ENCODE data around the gene TSPAN11. TPM values are rescaled to one million over a fixed set of nuclear protein-coding genes. Genes with fewer than 3 reads are reported as not detected.

Gene TSPAN11
- total RNA-seq, 1 donor from 2014 or later: 1.4 TPM

DNA sequence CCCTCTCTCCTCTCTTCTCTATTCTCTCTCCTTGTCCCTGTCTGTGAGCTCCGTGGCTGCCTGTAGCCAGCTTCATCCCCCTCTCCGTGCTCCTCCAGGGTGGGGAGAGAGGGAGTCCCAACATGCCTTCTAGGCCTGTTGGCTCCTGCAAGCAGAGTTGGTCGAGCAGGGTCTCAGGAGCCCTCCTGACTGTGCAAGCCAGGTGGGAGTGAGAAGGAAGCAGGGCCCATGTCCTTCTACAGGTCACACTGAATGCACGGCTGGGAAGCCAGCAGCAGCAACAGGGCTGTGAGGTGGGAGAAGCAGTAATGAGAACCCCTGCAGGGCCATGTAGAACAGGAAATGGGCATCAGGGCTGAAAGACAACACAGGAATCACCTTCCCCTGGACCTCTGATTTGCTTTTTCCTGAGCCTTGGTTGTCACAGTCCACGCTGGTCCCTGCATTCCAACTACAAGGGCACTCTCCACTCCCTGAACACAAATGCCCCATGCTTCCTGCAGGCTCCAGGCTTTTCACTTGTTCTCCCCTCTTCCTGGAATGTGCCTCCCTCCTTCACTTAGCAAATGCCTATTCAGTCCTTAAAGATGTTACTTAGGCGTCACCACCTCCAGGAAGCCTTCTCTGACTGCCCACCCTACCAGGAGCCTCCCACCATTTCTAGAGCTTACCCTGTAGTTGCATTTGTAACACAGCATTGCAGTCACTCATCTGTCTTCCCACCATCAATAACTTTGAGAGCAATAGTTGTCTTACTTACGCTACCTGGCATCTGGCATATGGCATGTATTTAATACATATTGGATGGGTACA lies 51.2 kb downstream of the TSPAN11 start:
- no peak for DNase-seq (ENCODE audit: low spot score)

DNA sequence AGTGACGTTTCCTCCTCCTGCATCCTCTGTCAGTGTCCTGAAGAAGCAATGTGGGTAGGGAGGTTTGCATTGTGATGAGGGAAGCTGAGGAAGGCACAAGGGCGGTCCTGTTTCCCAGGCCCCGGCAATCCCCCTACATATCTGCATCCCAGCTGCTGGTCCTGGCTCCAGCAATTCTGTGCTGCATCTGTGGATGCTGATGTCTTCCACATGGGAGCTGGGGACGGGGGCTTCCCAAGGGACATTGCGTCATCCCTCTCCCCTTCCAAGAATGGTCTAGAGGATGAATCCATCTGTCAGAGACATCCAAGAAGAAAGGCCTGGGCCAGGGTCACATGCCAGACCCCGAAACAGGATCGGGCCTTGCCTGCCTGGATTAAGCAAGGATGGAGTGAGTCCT lies 52.1 kb downstream of the TSPAN11 start:
- no peak for DNase-seq (ENCODE audit: low spot score)

DNA sequence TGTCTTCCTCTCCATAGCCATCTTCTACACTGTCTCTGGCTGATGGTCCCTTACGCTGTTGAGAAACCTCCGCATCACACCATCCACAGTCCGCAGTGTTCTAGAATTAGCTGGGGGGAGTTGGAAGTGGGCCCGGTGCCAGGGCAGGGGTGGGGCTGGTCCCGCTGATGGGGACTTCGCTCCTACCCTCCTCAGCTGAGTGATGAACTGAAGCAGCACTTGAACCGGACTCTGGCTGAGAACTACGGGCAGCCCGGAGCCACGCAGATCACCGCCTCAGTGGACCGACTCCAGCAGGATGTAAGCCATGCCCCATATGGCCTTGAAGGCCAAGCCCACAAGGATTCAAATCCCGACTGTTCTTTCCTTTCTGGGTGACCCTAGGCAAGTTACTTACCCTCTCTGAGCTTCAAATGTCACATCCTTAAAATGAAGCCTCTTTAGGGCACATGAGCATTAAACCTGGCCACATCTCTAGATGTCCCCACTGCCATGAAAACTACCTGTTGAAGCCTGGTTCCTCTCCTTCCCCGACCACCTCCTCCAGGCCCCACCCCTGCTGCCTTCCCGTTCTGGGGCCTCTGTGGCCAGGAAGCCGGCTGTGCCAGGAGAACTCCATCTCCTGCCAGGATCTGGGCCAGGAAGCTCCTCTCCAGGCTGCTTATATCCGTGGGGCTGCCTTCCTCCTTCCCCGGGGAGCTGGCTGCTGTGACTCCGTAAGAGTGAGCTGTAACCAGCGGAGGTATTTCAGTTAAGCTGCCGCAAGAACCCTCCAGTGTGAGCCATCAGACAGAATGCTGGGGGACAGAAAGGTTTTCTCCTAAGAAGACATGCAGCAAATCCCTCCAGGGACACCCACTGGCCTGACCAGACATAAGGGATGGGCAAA lies 53.1 kb downstream of the TSPAN11 start:
- DNase-seq (ENCODE audit: low spot score): no peak

DNA sequence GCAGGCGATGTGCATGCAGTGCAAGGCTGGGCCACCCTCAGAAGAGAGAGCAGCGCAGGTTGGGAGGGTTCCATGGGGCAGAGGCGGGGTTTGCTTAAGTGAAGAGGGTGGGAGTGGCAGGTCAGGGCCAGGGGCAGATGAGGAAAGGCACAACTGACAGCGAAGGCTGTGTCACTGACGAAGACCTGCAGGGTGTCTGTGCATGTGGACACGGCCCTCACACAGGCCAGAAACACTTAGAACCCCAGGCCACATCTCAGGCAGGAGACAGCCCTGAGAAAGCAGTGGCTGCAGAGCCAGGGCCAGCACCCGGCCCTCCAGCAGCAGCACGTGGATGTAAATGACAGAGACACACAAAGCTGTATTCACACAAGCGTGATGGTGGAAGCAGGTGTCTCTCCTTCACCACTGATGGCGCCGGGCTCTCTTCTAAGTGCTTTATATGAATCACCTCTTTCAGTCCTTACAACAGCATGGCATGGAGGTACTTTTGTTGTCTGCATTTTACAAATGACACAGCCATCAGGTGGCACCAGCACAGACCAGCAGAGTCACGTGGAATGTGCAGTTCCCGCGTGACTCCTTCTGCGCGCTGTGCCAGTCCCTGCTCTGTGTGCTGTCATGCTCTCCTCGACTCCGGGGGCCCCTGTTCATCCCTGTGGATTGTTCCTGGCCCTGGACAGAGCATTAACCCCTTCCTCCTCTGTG lies 54.6 kb downstream of the TSPAN11 start:
- no peak for DNase-seq (ENCODE audit: low spot score)

DNA sequence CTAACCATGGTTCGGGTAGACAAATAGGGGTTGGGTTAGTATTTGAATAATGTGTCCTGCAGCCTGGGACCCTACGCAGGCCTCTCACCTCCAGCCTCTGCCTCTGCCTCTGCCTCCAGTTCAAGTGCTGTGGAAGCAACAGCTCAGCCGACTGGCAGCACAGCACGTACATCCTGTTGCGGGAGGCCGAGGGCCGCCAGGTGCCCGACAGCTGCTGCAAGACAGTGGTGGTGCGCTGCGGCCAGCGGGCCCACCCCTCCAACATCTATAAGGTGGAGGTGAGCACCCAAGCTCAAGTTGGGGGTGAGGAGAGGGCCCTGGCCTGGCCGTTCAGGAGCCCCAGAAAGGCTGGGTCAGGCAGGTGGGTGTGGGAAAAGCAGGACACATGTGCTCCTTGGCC lies 55.9 kb downstream of the TSPAN11 start:
- no peak for DNase-seq (ENCODE audit: low spot score)

DNA sequence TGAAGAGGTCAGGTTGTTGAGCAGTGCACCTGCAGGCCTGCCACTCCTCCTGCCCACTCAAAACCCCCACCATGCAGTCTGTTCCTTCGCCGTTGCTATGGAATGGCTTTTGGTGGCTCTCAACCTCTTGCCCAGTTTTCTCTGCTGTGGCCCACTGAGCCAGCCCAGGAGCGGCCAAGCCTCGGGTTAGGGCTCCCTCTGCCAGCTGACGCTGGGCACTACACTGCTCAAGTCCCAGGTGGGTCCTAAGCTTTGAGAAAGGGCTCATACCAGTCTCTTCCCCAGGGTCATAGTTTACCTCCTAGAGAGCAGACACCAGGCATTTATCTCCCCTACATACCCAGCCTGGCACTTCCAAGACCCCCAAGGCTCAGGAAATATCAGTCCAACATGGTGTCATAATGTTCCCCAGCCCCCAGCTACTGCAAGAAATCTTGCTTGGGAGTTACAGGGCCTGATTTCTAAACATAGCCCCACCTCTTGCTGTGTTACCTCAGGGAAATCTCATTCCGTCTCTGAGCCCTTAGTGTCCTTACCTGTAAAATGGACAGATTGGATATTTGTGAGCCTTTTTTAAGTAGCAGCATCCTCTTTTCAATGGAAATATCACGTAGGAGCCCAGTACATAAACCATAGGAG lies 59.4 kb downstream of the TSPAN11 start:
- DNase-seq (ENCODE audit: low spot score): no peak

DNA sequence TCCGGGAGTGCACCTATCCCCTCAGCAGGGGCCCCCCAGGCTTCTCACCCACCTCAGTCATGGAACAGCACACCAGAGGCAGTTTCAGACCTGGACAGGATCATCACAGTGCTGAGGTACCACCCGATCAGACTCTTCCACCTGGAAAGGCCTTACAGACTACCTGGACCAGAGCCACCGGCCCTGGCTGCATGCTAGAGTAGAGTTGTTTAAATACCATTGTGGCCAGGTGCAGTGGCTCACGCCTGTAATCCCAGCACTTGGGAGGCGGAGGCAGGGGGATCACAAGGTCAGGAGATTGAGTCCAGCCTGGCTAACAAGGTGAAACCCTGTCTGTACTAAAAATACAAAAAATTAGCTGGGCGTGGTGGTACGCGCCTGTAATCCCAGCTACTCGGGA lies 61.5 kb downstream of the TSPAN11 start:
- DNase-seq (ENCODE audit: low spot score): no peak

DNA sequence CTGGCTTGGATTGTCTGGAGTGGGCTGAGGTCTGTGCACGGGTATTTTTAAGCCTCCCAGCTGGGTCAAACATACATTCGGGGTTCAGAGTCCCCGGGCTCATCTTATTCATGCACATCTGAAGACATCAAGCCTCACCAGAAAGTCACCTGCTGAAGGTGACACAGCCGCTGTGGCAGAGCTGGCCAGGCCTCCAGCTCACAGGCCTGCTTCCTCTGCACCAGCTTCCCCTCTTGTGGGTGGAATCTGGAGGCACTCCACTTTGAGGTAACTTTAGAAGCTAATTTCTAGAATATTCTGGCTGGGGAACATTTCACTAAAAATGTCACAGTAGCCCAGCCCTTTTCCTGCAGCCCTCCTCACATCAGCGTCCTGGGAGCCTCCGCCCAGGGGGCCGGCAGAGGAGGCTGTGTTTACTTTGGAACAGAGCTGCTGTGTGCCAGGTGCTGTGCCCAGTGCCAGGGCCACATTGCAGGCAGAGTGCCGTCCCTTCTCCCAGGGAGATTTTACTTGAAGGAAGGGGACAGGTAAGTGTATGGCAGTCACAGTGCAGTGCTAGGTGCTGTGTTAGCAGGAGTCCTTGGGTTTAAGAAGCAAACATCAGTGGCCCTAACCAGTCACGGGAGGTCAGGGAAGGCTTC lies 62.2 kb downstream of the TSPAN11 start:
- no peak for DNase-seq (ENCODE audit: low spot score)

DNA sequence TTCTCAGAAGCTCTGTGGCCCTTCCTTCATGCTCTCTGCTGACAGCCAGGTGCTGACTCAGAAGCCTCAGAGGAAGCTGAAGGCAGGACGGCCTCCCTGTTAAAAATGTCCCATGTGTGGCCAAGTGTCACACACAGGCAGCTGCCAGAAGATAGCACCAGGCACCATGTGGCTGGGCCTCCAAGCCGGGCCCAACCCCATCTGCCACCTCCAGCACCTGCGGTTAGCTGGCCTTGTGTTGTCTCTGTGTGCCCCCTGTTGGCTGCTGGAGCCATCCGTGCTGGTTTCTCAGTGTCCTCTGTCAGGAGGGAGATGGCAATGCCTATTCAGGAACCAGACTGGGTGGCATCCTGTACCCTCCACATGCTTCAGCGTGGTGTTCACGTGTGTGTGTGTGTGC lies 63.2 kb downstream of the TSPAN11 start:
- no peak for DNase-seq (ENCODE audit: low spot score)

DNA sequence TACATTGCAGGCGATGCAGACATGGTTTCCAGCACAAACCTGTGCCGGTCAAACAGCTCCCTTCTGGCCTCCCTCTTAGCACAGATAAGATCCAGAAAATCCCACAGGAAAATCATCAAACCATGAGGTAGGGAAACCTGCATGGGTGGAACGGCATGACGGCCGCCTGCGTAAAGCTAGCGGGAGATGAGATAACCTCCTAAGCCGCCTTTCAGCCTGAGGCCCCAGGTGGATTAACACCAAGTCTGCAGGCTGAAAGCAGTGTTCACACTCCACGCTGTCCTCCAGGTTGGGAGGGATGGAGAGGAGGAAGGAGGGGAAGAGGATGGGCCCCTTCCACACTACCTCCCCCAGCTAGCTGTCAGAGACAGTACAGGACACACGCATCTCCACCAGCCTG lies 63.8 kb downstream of the TSPAN11 start:
- DNase-seq (ENCODE audit: low spot score): no peak

DNA sequence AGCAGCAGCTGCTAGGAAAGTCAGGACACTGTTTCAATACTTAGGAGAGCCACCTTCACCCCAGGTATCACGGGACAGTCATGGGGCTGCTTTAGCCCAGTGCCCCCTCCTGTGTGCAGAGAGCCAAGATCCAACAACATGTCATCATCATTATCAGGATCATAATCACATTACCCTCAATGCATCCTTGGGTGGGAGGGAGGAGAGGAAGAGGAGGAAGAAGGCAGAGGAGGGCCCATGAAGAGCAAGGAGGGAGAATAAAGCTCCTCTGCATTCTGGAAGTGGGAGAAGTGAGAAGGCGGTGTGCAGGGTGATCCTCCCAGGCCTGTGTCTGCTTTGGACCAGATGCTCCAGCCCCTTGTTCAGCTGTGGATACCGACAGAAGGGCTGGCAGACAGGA lies 64.2 kb downstream of the TSPAN11 start:
- no peak for DNase-seq (ENCODE audit: low spot score)

DNA sequence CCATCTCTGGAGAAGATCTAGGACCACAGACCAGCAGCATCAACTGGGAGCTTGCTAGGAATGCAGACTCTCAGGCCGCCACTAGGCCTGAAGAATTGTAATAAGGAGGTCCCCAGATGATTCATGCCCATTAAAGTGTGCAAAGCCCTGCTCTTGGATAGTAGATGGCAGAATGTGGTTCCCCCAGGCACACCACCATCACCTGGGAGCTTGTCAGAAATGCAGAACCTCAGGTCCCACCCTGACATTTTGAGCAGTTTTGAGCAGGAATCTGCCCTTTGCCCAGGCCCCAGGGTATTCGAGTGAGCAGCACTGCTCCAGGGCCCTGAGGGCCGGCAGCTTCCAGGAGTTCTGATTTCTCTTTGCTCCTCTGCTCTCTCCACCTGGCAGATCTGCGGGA lies 64.9 kb downstream of the TSPAN11 start:
- no peak for DNase-seq (ENCODE audit: low spot score)

DNA sequence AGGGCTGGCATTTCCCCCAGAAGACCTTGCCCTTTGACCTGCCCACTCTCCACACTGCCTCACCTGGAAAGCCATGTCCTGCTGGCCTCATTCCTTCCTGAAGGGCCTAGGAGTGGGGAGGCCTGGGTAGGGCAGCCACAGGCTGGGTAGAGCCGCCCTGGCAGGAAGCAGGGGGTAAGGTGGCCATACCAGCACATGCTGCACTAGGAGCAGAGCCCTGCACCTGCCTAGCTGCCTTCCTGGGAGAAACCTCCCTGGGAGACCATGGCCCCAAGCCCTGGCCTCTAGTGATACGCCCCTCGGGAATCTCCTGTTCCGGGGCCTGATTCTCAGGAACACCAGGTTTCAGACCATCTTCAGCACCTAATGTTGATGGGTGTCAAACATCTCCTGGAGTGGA lies 65.8 kb downstream of the TSPAN11 start:
- DNase-seq (ENCODE audit: low spot score): no peak

DNA sequence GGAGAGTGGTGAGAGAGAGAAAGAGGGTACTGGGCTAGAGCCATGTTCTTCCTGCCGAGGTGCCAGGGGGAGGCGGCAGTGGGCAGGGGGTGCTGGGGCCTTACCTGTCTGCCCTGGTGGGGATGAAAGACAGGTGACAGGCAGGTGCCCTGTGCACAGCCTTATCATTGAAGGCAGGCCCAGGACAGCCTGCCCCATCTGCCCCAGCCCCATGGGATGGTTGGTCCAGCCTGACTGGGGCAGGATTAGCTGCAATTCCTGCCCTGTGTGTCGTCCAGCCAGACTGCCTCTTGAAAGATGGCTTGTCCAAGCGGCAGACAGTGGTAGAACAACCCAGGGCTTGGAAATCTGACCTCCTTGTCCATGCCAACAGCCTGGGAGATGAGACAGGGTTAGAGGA lies 67.2 kb downstream of the TSPAN11 start:
- no peak for DNase-seq (ENCODE audit: low spot score)

DNA sequence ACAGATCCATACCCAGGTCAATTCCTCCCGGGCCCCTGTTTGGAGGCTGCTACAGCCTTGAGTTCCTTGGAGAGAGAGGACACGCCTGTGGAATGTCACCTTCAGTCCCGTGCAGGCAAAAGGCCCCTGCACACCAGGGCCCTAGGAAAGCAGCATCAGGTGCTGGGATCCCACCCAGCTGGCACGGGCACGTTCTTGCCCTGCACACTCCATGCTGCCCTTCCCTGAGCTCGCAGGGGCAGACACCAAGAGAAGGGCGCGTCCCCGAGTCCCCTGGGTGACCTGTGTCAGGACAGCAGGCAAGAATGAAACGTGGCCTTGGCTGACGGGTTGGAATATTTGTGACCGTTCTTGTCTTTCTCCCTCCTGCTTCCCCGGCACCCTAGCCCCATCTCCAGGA lies 67.7 kb downstream of the TSPAN11 start:
- no peak for DNase-seq (ENCODE audit: low spot score)

DNA sequence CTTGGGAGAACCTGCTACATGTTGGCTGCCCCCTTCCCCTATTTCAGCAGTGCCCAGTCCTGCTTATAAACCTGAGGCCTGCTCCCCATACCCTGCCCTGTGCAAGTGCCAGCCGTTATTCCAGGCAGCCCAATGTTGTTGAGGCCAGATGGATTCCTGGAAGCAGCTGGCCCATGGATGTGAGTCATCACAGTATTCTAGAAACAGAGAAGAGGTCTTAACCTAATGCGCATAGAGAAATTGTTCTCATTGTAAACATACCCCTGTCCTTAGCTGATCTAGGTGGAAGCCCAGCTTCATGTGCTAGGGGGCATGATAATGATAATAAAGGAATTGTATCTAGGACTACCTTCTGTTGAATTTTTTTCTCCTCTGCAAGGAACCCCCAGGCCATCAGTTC lies 69.7 kb downstream of the TSPAN11 start:
- no peak for DNase-seq (ENCODE audit: low spot score)

DNA sequence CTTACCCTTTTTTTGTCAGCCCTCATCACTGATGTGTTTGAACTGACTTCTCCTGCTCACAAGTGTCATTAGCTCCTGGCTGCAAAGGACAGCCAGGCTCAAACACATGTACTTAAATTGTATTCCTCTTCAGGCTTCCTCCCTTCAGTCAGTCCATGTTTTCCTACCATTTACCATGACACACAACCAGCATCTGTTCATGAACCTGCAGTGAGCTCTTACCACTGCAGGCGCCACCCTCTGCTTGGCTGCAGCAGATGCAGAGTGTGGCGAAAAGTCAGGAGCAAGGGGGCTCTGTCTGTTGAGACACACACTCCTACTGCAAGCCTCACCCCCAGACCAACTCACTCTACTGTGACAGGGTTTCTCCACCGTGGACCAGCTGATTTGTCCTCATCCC lies 70.2 kb downstream of the TSPAN11 start:
- DNase-seq (ENCODE audit: low spot score): no peak

DNA sequence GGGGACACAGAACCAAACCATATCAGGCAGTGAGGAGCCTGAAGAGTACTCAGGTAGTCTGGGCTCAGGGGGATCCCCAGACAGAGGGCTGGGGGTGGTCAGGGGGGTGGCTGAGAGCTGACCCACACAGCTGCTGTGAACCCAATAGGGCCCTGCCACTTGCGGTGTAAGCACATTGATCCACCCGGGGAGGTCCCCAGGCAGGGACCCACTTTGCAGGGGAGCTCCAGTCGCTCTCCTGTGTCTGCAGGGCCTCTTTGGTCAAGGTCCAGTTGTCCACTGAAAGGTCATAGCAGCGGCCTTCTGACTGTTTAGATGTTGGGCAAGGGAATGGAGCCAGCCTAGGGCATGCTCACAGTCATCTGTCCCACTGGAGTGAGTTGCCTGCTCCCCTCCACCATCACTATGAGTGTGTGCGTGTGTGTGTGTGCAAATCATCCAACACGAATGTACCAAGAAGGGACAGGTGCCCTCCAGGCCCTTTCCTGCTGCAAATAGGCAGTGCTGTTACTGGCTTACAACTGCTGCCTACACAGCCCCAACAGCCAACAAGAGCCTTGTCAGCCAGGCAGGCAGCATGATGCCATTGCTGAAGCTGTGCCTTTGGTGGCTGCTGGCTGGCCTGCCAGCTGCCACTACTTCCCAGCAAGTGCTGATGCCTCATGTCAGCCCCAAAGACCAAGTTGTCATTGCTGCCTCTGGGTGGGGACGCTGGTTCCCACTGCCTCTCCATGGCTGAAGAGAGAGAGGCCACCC lies 71.3 kb downstream of the TSPAN11 start:
- DNase-seq (ENCODE audit: low spot score): no peak

DNA sequence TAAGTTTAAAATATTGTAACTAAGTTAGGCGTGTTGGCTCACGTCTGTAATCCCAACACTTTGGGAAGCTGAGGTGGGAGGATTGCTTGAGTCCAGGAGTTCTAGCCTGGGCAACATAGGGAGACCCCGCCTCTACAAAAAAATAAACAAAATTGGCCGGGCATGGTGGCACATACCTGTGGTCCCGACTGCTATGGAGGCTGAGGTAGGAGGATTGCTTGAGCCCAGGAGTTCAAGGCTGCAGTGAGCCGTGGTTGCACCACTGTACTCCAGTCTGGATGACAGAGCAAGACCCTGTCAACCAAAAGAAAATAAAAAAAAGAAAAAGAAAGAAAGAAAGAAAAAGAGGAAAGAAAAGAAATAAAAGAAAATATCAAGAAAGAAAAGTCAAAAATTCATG lies 72.5 kb downstream of the TSPAN11 start:
- DNase-seq (ENCODE audit: low spot score): no peak

DNA sequence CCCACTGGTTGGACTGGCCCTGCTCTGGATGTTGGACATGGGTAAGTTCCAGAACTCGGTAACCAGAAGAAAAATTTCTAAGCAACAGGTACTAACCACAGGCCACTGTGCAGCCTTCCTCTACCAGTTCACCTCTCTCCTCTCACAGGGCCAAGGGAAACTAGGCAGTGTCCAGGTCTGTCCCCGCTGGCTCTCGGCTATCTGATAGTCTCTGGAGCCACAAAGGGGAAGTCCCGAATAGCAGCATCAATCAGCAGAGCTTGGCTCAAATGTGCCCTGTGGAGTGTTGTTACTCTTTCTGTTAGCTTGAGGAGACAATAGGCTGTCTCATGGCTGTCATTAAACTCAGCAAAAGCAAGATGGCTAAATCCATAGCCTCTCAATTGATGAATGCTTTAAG lies 73.2 kb downstream of the TSPAN11 start:
- no peak for DNase-seq (ENCODE audit: low spot score)

Data from mesenteric fat pad (tissue), 1 donor.